DOHH2 (cell line): Measurements from ENCODE around the gene MMP15.

Experiments used
- H3F3A ChIP-seq: fragments of 200-600 bp; sonication (generic), shearing (Covaris generic); 2 replicates; pipeline ENCODE4 v1.6.0; 2016; ENCODE audit warnings: antibody characterized with exemption, mild to moderate bottlenecking; ENCODE audit not compliant: control insufficient read depth, insufficient read depth
- H3K27ac ChIP-seq: fragments of 200-600 bp; sonication (generic); 2 replicates; pipeline ENCODE4 v1.5.1; 2014; ENCODE audit warnings: low read depth, mild to moderate bottlenecking, low read length, moderate library complexity
- H3K27me3 ChIP-seq: fragments of 200-600 bp; sonication (generic); 2 replicates; pipeline ENCODE4 v1.6.1; 2014; ENCODE audit warnings: mild to moderate bottlenecking, low read length, mixed read lengths; ENCODE audit not compliant: control insufficient read depth
- H3K36me3 ChIP-seq: fragments of 200-600 bp; sonication (generic); 2 replicates; pipeline ENCODE4 v1.6.1; 2014; ENCODE audit warnings: mild to moderate bottlenecking, low read length, moderate library complexity, mixed read lengths; ENCODE audit not compliant: control insufficient read depth
- H3K4me1 ChIP-seq: fragments of 200-600 bp; sonication (generic); 2 replicates; pipeline ENCODE4 v1.6.1; 2014; ENCODE audit warnings: mild to moderate bottlenecking, low read length, mixed read lengths; ENCODE audit not compliant: control insufficient read depth
- H3K4me2 ChIP-seq: fragments of 200-600 bp; sonication (generic); 2 replicates; pipeline ENCODE4 v1.6.0; 2014; ENCODE audit warnings: mild to moderate bottlenecking, low read length, moderate library complexity
- H3K4me3 ChIP-seq: fragments of 200-600 bp; sonication (generic); 2 replicates; pipeline ENCODE4 v1.5.1; 2014; ENCODE audit warnings: mild to moderate bottlenecking, low read length, mixed read lengths
- H3K79me2 ChIP-seq: fragments of 200-600 bp; sonication (generic); 2 replicates; pipeline ENCODE4 v1.6.1; 2014; ENCODE audit warnings: mild to moderate bottlenecking, low read length, mixed read lengths; ENCODE audit not compliant: control insufficient read depth
- H3K9me2 ChIP-seq: fragments of 200-600 bp; sonication (generic); replicated peaks from 2 replicates; pipeline ENCODE4 v1.6.1; 2014; ENCODE audit warnings: mild to moderate bottlenecking, low read length, mixed read lengths; ENCODE audit not compliant: control insufficient read depth
- H3K9me3 ChIP-seq: fragments of 200-600 bp; sonication (generic); 2 replicates; pipeline ENCODE4 v1.6.1; 2014; ENCODE audit warnings: antibody characterized with exemption, low read length, mixed read lengths; ENCODE audit not compliant: control insufficient read depth, insufficient read depth
- H4K20me1 ChIP-seq: fragments of 200-600 bp; sonication (generic); 2 replicates; pipeline ENCODE4 v1.6.0; 2014; ENCODE audit warnings: low read depth, mild to moderate bottlenecking, antibody characterized with exemption, low read length, moderate library complexity; ENCODE audit not compliant: control insufficient read depth, insufficient read depth
- CTCF ChIP-seq: fragments of 200-600 bp; sonication (generic); IDR thresholded peaks from one replicate; pipeline ENCODE4 v1.5.1; 2014; ENCODE audit warnings: antibody characterized with exemption, mild to moderate bottlenecking, low read depth, low read length; ENCODE audit not compliant: poor library complexity, severe bottlenecking
- EZH2phosphoT487 ChIP-seq: fragments of 200-600 bp; sonication (generic); IDR thresholded peaks from 2 replicates; pipeline ENCODE4 v1.6.1; 2017; ENCODE audit warnings: borderline replicate concordance, mild to moderate bottlenecking, antibody characterized with exemption, low read length, moderate library complexity, mixed read lengths

The MMP15 gene

GRCh38 chr16:58054289-58054688 is 28.7 kb downstream of the MMP15 start:
- no peak for TF ChIP-seq EZH2phosphoT487
- no peak for TF ChIP-seq CTCF
- H3K9me3 ChIP-seq = no peaks in the 10 kb centered on the region
- H3K27me3 ChIP-seq = 0 out of 2 replicates have a peak, but pooled peaks cover 2% of the 10 kb centered on the region
- no peak overlapping the region for H3K4me2 ChIP-seq
- H3K4me3 ChIP-seq = no peak overlapping the region
- no peaks in the 10 kb centered on the region for H3K79me2 ChIP-seq
- H3K36me3 ChIP-seq = no peaks in the 10 kb centered on the region
- no peaks in the 10 kb centered on the region for H3F3A ChIP-seq
- no peaks in the 10 kb centered on the region for H3K4me1 ChIP-seq
- no peaks in the 10 kb centered on the region for H4K20me1 ChIP-seq
- no peaks in the 10 kb centered on the region for H3K9me2 ChIP-seq
- no peak overlapping the region for H3K27ac ChIP-seq

- Histone ChIP-seq H3K4me1 (no peaks in the 10 kb centered on the region), H3K4me2 (no peak overlapping the region), H3K4me3 (no peak overlapping the region), H3K9me2 (no peaks in the 10 kb centered on the region), H4K20me1 (no peaks in the 10 kb centered on the region), H3K27ac (no peak overlapping the region), H3K27me3 (0 out of 2 replicates have a peak, but pooled peaks cover 2% of the 10 kb centered on the region), H3K9me3 (no peaks in the 10 kb centered on the region), H3K79me2 (no peaks in the 10 kb centered on the region), H3K36me3 (no peaks in the 10 kb centered on the region), H3F3A (no peaks in the 10 kb centered on the region)
- TF ChIP-seq EZH2phosphoT487 (no peak), CTCF (no peak)
Observed at GRCh38 chr16:58056580-58056979, 31.0 kb downstream of the MMP15 start.

GRCh38 chr16:58057121-58057520 is 31.6 kb downstream of the MMP15 start:
- no peaks in the 10 kb centered on the region for H3K36me3 ChIP-seq
- TF ChIP-seq EZH2phosphoT487 (no peak), CTCF (no peak)
- H3K4me1 ChIP-seq = no peaks in the 10 kb centered on the region
- H3K27ac ChIP-seq = no peak overlapping the region
- no peaks in the 10 kb centered on the region for H3K79me2 ChIP-seq
- no peak overlapping the region for H3K4me3 ChIP-seq
- H4K20me1 ChIP-seq = no peaks in the 10 kb centered on the region
- H3K27me3 ChIP-seq = 0 out of 2 replicates have a peak, but pooled peaks cover 2% of the 10 kb centered on the region
- H3K9me2 ChIP-seq = no peaks in the 10 kb centered on the region
- H3F3A ChIP-seq = no peaks in the 10 kb centered on the region
- H3K9me3 ChIP-seq = no peaks in the 10 kb centered on the region
- H3K4me2 ChIP-seq = no peak overlapping the region

- H3K9me2 ChIP-seq = no peaks in the 10 kb centered on the region
- no peaks in the 10 kb centered on the region for H3K79me2 ChIP-seq
- no peaks in the 10 kb centered on the region for H4K20me1 ChIP-seq
- H3K36me3 ChIP-seq = no peaks in the 10 kb centered on the region
- H3K27me3 ChIP-seq = 0 out of 2 replicates have a peak, but pooled peaks cover 2% of the 10 kb centered on the region
- no peak overlapping the region for H3K4me3 ChIP-seq
- no peak overlapping the region for H3K4me2 ChIP-seq
- H3K9me3 ChIP-seq = no peaks in the 10 kb centered on the region
- no peak for TF ChIP-seq EZH2phosphoT487
- TF ChIP-seq CTCF = no peak
- H3K4me1 ChIP-seq = no peaks in the 10 kb centered on the region
- no peaks in the 10 kb centered on the region for H3F3A ChIP-seq
- no peak overlapping the region for H3K27ac ChIP-seq
Observed at GRCh38 chr16:58057784-58058183, 32.2 kb downstream of the MMP15 start.
